ENCODE measurements around the gene EXT2. TPM values are rescaled to one million over a fixed set of nuclear protein-coding genes. Genes with fewer than 3 reads are reported as not detected.

EXT2 gene
- polyA plus RNA-seq, 1 donor from 2014 or later: 77.5 TPM

DNA sequence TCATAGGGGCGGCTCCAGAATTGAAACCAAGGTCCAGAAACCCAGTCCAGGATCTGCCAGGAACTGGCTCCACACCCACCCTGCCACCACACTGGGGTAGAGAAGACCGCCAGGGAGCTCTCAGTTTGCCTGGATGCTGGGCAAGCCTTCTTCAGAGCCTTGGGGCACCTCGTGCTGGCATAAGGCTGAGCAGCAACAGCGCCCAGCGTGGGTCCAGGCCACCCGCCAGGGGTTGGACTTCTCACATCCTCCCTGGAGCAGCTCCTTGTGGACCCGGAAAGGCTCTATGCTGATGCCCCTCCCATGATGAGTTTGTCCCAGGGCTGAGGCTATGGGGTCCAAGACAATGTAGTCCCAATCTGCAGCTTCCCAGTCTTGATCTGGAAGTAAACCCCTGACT is 184.8 kb downstream of the EXT2 start:
- H3K4me2 ChIP-seq (ENCODE audit: low read length): no peak overlapping the region
- no peak overlapping the region for H2AFZ ChIP-seq (ENCODE audit: low read depth, low read length)
- no peak overlapping the region for H3K27ac ChIP-seq (ENCODE audit: low read length)
- H3F3A ChIP-seq (ENCODE audit: insufficient read depth, low read length, poor library complexity, severe bottlenecking): no peaks in the 10 kb centered on the region
- TF ChIP-seq RAD21 (conservative IDR thresholded peaks at IDR 0.05): no peak
- no peak for TF ChIP-seq MXI1 (conservative IDR thresholded peaks at IDR 0.05; ENCODE audit: poor library complexity, severe bottlenecking)
- no peak for TF ChIP-seq SMC3 (conservative IDR thresholded peaks at IDR 0.05; ENCODE audit: poor library complexity)
- TF ChIP-seq, protein P1, sequence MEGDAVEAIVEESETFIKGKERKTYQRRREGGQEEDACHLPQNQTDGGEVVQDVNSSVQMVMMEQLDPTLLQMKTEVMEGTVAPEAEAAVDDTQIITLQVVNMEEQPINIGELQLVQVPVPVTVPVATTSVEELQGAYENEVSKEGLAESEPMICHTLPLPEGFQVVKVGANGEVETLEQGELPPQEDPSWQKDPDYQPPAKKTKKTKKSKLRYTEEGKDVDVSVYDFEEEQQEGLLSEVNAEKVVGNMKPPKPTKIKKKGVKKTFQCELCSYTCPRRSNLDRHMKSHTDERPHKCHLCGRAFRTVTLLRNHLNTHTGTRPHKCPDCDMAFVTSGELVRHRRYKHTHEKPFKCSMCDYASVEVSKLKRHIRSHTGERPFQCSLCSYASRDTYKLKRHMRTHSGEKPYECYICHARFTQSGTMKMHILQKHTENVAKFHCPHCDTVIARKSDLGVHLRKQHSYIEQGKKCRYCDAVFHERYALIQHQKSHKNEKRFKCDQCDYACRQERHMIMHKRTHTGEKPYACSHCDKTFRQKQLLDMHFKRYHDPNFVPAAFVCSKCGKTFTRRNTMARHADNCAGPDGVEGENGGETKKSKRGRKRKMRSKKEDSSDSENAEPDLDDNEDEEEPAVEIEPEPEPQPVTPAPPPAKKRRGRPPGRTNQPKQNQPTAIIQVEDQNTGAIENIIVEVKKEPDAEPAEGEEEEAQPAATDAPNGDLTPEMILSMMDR (IDR thresholded peaks at IDR 0.05; ENCODE audit: poor library complexity, severe bottlenecking): no peak
- TF ChIP-seq, protein P2, sequence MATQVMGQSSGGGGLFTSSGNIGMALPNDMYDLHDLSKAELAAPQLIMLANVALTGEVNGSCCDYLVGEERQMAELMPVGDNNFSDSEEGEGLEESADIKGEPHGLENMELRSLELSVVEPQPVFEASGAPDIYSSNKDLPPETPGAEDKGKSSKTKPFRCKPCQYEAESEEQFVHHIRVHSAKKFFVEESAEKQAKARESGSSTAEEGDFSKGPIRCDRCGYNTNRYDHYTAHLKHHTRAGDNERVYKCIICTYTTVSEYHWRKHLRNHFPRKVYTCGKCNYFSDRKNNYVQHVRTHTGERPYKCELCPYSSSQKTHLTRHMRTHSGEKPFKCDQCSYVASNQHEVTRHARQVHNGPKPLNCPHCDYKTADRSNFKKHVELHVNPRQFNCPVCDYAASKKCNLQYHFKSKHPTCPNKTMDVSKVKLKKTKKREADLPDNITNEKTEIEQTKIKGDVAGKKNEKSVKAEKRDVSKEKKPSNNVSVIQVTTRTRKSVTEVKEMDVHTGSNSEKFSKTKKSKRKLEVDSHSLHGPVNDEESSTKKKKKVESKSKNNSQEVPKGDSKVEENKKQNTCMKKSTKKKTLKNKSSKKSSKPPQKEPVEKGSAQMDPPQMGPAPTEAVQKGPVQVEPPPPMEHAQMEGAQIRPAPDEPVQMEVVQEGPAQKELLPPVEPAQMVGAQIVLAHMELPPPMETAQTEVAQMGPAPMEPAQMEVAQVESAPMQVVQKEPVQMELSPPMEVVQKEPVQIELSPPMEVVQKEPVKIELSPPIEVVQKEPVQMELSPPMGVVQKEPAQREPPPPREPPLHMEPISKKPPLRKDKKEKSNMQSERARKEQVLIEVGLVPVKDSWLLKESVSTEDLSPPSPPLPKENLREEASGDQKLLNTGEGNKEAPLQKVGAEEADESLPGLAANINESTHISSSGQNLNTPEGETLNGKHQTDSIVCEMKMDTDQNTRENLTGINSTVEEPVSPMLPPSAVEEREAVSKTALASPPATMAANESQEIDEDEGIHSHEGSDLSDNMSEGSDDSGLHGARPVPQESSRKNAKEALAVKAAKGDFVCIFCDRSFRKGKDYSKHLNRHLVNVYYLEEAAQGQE (IDR thresholded peaks at IDR 0.05; ENCODE audit: borderline replicate concordance): no peak
- no peak for TF ChIP-seq POLR2AphosphoS5 (IDR thresholded peaks at IDR 0.05)
- no peak for TF ChIP-seq EZH2 (IDR thresholded peaks at IDR 0.05; ENCODE audit: borderline replicate concordance, insufficient read depth, low read length, poor library complexity, severe bottlenecking)
- TF ChIP-seq TAF1 (IDR thresholded peaks at IDR 0.05; ENCODE audit: low read depth): no peak
- TF ChIP-seq EP300 (conservative IDR thresholded peaks at IDR 0.05; ENCODE audit: poor library complexity, severe bottlenecking): no peak
- H3K4me3 ChIP-seq (ENCODE audit: low read length): no peak overlapping the region
- no peaks in the 10 kb centered on the region for H4K20me1 ChIP-seq (ENCODE audit: insufficient read depth)
- no peaks in the 10 kb centered on the region for H3K27me3 ChIP-seq (ENCODE audit: insufficient read depth, low read depth, low read length)
- H3K36me3 ChIP-seq (ENCODE audit: insufficient read depth, low read length): no peaks in the 10 kb centered on the region
- no peaks in the 10 kb centered on the region for H3K9me2 ChIP-seq (ENCODE audit: insufficient read depth, low read length)
- no peaks in the 10 kb centered on the region for H3K9me3 ChIP-seq (ENCODE audit: low read length)
- no peak overlapping the region for H3K9ac ChIP-seq (ENCODE audit: low read length)
- H3K79me2 ChIP-seq (replicated peaks; ENCODE audit: insufficient read depth, low read length): no peaks in the 10 kb centered on the region

DNA sequence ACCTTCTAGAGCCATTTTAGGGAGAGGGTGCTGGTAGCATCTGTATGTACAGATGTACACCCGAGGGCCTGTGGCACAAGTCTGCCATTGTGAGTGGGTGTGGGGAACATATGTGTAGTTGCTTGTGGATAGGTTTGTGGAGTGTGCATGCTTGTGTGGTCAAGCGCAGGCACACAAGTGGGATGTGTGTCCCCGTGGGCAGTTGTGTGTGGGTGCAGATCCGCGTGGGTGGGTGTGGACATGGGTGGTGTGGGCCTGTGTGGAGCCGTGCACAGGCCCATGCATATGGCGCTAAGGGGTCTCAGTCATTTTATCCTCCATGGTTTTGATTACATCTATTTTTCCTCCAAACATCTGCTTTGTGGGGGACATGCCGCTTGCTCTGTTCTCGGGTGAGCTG is 185.7 kb downstream of the EXT2 start:
- no peaks in the 10 kb centered on the region for H3K79me2 ChIP-seq (replicated peaks; ENCODE audit: insufficient read depth, low read length)
- no peaks in the 10 kb centered on the region for H3K9me3 ChIP-seq (ENCODE audit: low read length)
- no peak overlapping the region for H3K4me3 ChIP-seq (ENCODE audit: low read length)
- H3K27ac ChIP-seq (ENCODE audit: low read length): no peak overlapping the region
- no peak overlapping the region for H3K4me2 ChIP-seq (ENCODE audit: low read length)
- H3K9ac ChIP-seq (ENCODE audit: low read length): no peak overlapping the region
- H4K20me1 ChIP-seq (ENCODE audit: insufficient read depth): no peaks in the 10 kb centered on the region
- no peaks in the 10 kb centered on the region for H3K9me2 ChIP-seq (ENCODE audit: insufficient read depth, low read length)
- TF ChIP-seq EP300 (conservative IDR thresholded peaks at IDR 0.05; ENCODE audit: poor library complexity, severe bottlenecking) (no peak), SMC3 (conservative IDR thresholded peaks at IDR 0.05; ENCODE audit: poor library complexity) (no peak), MXI1 (conservative IDR thresholded peaks at IDR 0.05; ENCODE audit: poor library complexity, severe bottlenecking) (no peak), RAD21 (conservative IDR thresholded peaks at IDR 0.05) (no peak), TAF1 (IDR thresholded peaks at IDR 0.05; ENCODE audit: low read depth) (no peak), EZH2 (IDR thresholded peaks at IDR 0.05; ENCODE audit: borderline replicate concordance, insufficient read depth, low read length, poor library complexity, severe bottlenecking) (no peak), POLR2AphosphoS5 (IDR thresholded peaks at IDR 0.05) (no peak)
- TF ChIP-seq, protein P1 (IDR thresholded peaks at IDR 0.05; ENCODE audit: poor library complexity, severe bottlenecking): no peak
- TF ChIP-seq, protein P2 (IDR thresholded peaks at IDR 0.05; ENCODE audit: borderline replicate concordance): no peak
- H2AFZ ChIP-seq (ENCODE audit: low read depth, low read length): no peak overlapping the region
- H3K36me3 ChIP-seq (ENCODE audit: insufficient read depth, low read length): no peaks in the 10 kb centered on the region
- no peaks in the 10 kb centered on the region for H3K27me3 ChIP-seq (ENCODE audit: insufficient read depth, low read depth, low read length)
- no peaks in the 10 kb centered on the region for H3F3A ChIP-seq (ENCODE audit: insufficient read depth, low read length, poor library complexity, severe bottlenecking)

Measured in neural cell (in vitro differentiated cells).